ENCODE data around the gene ECSCR.
"Not testable (repeated sequence)": the region's sequence is repeated elsewhere in the genome, so short reads cannot be mapped to it uniquely, and the experiment has no call there.

The ECSCR gene

DNA sequence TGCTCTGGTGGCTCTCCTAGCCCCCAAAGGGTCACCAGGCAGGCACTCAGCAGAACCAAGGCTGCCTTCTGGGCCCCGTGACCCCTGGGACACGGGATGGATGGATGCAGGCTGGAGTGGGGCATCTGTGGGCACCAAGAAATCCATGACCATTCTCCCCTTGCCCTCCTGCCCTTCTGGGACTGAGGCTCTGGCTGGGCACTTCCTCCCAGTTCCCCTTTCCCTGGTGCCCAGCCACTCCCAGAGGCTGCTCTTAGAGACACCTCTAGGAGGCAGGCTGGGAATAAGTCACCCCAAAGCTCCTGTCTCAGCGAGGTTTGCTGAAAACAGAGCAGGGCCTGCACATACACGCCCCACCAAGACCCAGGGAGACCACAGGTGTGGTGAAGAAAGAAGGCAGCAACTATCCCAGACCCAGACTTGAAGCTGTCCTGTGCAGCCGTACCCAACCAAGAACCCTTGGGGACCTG lies 19.1 kb upstream of the ECSCR start:
- peak overlapping the region; percentile 95 to 99 (median 99) for H3K27ac Mint-ChIP-seq
- H3K27me3 Mint-ChIP-seq (ENCODE audit: low read depth): no peaks in the 10 kb centered on the region
- peaks cover 35% of the 10 kb centered on the region for H3K4me1 Mint-ChIP-seq
- TF ChIP-seq, protein P1, sequence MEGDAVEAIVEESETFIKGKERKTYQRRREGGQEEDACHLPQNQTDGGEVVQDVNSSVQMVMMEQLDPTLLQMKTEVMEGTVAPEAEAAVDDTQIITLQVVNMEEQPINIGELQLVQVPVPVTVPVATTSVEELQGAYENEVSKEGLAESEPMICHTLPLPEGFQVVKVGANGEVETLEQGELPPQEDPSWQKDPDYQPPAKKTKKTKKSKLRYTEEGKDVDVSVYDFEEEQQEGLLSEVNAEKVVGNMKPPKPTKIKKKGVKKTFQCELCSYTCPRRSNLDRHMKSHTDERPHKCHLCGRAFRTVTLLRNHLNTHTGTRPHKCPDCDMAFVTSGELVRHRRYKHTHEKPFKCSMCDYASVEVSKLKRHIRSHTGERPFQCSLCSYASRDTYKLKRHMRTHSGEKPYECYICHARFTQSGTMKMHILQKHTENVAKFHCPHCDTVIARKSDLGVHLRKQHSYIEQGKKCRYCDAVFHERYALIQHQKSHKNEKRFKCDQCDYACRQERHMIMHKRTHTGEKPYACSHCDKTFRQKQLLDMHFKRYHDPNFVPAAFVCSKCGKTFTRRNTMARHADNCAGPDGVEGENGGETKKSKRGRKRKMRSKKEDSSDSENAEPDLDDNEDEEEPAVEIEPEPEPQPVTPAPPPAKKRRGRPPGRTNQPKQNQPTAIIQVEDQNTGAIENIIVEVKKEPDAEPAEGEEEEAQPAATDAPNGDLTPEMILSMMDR (IDR thresholded peaks at IDR 0.05; ENCODE audit: unreplicated experiment in 3 of 3): no peak
- H3K9me3 Mint-ChIP-seq: no peaks in the 10 kb centered on the region
- peak overlapping the region; percentile 62 to 90 (median 86) for H3K4me3 Mint-ChIP-seq
- H3K36me3 Mint-ChIP-seq (ENCODE audit: low read depth): no peaks in the 10 kb centered on the region

DNA sequence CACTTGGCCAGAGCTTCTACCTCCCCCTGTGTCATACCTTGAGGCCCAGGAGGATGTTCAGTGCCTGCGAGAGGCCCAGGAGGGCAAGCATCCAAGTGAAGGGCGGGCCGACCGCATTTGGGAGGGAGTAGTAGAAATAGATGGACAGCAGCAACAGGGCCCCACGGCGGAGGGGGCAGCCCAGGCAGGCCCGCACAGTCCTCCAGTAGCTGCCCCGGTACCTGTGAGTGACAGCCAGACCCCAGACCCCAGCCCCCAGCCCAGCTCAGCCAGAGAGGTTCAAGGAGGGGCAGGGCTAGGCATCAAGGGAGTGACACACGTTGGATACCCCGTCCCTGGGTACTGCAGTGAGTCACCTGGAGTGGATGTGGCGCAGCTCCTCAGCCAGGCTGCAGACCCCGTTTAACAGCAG lies 18.6 kb upstream of the ECSCR start:
- no peaks in the 10 kb centered on the region for H3K36me3 Mint-ChIP-seq (ENCODE audit: low read depth)
- TF ChIP-seq, protein P1 (IDR thresholded peaks at IDR 0.05; ENCODE audit: unreplicated experiment in 3 of 3): no peak
- peaks cover 31% of the 10 kb centered on the region for H3K4me1 Mint-ChIP-seq
- no peaks in the 10 kb centered on the region for H3K27me3 Mint-ChIP-seq (ENCODE audit: low read depth)
- peak overlapping the region in 2 of 3 experiments; percentile 56 to 74 for H3K4me3 Mint-ChIP-seq
- peak overlapping the region in 2 of 3 experiments; percentile 87 to 99 for H3K27ac Mint-ChIP-seq
- H3K9me3 Mint-ChIP-seq: no peaks in the 10 kb centered on the region

DNA sequence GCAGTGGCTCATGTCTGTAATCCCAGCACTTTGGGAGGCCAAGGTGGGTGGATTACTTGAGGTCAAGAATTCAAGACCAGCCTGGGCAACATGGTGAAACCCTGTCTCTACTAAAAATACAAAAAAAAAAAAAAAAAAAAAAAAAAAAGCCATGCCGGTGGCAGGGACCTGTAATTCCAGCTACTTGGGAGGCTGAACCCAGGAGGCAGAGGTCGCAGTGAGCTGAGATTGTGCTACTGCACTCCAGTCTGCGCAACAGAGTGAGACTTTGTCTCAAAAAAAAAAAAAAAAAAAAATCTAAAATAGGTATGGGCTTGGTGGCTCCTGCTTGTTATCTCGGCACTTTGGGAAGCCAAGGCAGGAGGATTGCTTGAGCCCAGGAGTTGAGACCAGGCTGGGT lies 17.2 kb upstream of the ECSCR start:
- peaks cover 37% of the 10 kb centered on the region for H3K4me1 Mint-ChIP-seq
- not testable (repeated sequence) for H3K27ac Mint-ChIP-seq; H3K9me3 Mint-ChIP-seq; H3K4me3 Mint-ChIP-seq; H3K27me3 Mint-ChIP-seq (ENCODE audit: low read depth); H3K36me3 Mint-ChIP-seq (ENCODE audit: low read depth)

DNA sequence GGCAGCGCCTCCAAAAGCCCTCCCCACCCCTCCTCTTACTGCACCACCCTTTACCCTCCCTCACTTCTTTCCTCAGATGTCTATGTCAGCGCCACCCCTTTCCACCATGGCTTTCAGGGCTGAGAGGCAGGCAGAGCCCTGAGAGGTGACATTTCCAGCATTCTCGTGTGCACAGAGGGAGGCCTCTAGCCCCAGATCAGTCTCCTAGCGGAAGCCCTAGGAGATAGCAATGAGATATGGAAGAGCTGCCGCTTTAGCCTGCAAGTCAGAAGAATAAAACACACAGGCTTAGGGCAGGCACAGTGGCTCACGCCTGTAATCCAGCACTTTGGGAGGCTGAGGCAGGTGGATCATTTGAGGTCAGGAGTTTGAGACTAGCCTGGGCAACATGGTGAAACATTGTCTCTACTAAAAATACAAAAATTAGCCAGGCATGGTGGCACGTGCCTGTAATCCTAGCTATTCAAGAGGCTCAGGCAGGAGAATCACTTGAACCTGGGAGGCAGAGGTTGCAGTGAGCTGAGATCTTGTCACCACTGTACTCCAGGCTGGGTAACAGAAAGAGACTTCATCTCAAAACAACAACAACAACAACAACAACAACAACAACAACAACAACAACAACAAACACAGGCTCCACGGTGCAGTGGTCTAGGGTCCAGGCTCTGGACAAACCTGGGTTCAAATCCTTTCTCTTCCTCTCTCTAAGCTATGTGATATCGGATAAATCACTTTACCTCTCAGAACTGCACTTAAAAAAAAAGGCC lies 16.3 kb upstream of the ECSCR start:
- not testable (repeated sequence) for H3K27ac Mint-ChIP-seq; H3K27me3 Mint-ChIP-seq (ENCODE audit: low read depth); H3K9me3 Mint-ChIP-seq; H3K4me3 Mint-ChIP-seq; H3K36me3 Mint-ChIP-seq (ENCODE audit: low read depth)
- peaks cover 39% of the 10 kb centered on the region for H3K4me1 Mint-ChIP-seq

DNA sequence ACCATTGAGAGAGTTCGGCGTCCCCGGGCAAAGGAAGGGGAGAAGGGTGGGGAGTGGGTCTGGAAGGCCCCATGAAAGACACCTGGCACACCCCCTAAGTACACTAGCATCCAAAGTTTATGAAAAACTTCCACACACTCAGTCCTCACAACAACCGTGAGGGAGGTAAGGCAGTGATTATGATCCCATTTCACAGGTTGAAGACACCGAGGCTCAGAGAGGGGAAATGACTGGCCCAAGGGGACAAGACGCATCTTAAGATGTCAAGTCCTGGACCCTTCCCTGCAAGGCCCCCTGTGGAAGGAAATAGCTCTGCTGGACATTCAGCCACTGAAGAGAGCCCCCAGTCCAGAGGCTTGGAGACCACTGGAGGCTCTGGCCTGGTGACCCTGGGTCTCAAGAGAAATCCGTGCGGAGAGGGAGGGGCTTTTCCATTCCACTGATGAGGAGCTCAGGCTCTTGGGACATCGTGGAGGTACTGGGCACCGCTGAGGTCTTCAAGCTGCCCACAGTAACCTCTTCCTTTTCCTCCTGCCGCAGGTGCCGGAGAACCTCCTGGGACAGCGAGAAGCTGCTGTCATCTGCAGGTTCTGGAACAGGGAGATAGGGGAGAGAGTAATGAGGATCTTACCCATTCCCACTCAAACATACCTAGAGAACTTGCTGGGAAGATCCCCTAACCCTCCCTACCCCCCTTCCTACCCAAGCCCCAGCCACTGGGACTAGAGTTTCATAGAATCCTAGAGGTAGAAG lies 13.5 kb upstream of the ECSCR start:
- Mint-ChIP-seq H3K27me3 (ENCODE audit: low read depth) (no peaks in the 10 kb centered on the region), H3K36me3 (ENCODE audit: low read depth) (no peaks in the 10 kb centered on the region)

DNA sequence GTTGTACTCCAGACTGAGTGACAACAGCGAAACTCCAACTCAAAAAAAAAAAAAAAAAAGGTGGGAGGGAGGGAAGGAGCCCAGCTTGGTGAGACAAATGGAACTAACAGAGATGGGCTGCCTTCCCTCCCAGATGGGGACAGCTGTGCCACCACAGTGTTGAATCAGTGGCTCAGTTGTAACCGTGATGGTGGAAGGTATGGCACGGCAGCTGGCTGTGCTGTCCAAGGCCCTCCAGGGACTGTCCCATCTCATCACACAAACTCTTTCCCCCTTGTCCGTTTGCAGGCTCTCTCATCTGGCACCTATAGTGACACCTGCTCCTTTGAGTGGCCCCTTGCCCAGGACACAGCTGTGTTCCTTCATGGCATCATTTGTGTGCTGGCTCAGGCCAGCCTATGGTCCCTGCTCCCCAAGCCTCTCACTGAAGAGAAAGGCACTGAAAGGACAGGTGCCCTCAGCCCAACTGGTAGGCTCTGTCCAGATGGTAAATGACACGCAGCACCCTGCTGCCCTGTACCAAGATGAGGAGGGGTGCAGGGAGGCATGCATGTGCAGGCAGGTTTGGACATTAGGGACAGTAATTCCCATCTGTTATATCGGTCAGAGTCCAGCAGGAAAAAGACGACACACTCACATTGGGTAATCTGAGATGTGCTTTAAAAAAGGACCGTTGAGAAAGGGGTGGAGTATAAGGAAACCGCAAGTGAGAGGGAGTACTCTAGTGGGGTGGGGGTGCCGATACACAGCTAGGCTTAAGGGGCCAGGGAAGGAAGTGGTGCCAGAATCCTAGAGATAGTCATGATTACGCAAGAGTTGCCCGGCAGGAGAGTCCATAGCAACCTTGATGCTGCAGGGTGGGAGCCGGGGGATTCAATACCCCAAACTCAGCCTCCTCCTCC lies 12.6 kb upstream of the ECSCR start:
- Mint-ChIP-seq H3K27me3 (ENCODE audit: low read depth) (no peaks in the 10 kb centered on the region), H3K4me1 (peaks cover 36% of the 10 kb centered on the region), H3K4me3 (peak overlapping the region in 1 of 3 experiments; percentile 21), H3K9me3 (no peaks in the 10 kb centered on the region), H3K27ac (peak overlapping the region; percentile 49 to 84 (median 60)), H3K36me3 (ENCODE audit: low read depth) (no peaks in the 10 kb centered on the region)
- TF ChIP-seq, protein P1 (IDR thresholded peaks at IDR 0.05; ENCODE audit: unreplicated experiment in 3 of 3): no peak

More for the DNA sequence above, 13.5 kb upstream of the ECSCR start:
- Mint-ChIP-seq H3K4me1 (peaks cover 44% of the 10 kb centered on the region), H3K4me3 (no peak overlapping the region), H3K27ac (peak overlapping the region in 2 of 3 experiments; percentile 49 to 60), H3K9me3 (no peaks in the 10 kb centered on the region)
- TF ChIP-seq, protein P1 (IDR thresholded peaks at IDR 0.05; ENCODE audit: unreplicated experiment in 3 of 3): no peak

Data from nephron (organoid).